ENCODE results near the gene PRSS8.

PRSS8 gene

GRCh38 chr16:31094088-31094423 is 41.5 kb downstream of the PRSS8 start:
- ChIA-PET CTCF (interaction anchor here (0.6 to 2.0 kb wide), 8 partner anchors 20 to 309 kb away, joined by 3 to 7 read pairs (median 3); partner anchors contain the start of genes HSD3B7, ZNF646 and ZNF668), POLR2A (interaction anchor here (0.7 to 1.4 kb wide), 2 partner anchors 20 to 24 kb away, joined by 4 to 5 read pairs; partner anchors contain the start of genes KAT8, ZNF646 and ZNF668)
- H3K27me3 ChIP-seq (replicated peaks in 2 of 5; ENCODE audit: control insufficient read depth in 4 of 5, insufficient read depth in 5 of 5, low read length in 4 of 5), result no peaks in the 10 kb centered on the region
- DNase-seq, result peak in 1 of 3 donors; percentile 19
- peaks cover 3 to 21% (median 19%) of the 10 kb centered on the region in 4 experiments for H3K4me1 ChIP-seq (ENCODE audit: control extremely low read depth in 1 of 4, control insufficient read depth in 4 of 4, insufficient read depth in 4 of 4, low read length in 3 of 4)
- H3K36me3 ChIP-seq (ENCODE audit: control insufficient read depth in 4 of 4, insufficient read depth in 4 of 4, low read length in 3 of 4), result peaks cover 0 to 19% (median 17%) of the 10 kb centered on the region in 4 experiments
- H3K9me3 ChIP-seq (ENCODE audit: control extremely low read depth in 1 of 5, control insufficient read depth in 4 of 5, insufficient read depth in 2 of 5, low read depth in 1 of 5, low read length in 4 of 5), result no peaks in the 10 kb centered on the region
- WGBS (ENCODE audit: insufficient coverage), result under 1% methylated on average over 20 of the region's 20 CpGs
- peak overlapping the region in 1 of 2 experiments; percentile 73 for H3K27ac ChIP-seq (ENCODE audit: insufficient read depth in 1 of 2, low read depth in 1 of 2, low read length in 2 of 2, poor library complexity in 1 of 2, severe bottlenecking in 2 of 2)
- H3K4me3 ChIP-seq (ENCODE audit: control insufficient read depth in 1 of 7, extremely low read depth in 1 of 7, insufficient read depth in 4 of 7, low read depth in 2 of 7, low read length in 6 of 7), result peak overlapping the region; percentile 77 to 97 (median 84)

- 75% methylated on average over 5 of the region's 17 CpGs for WGBS (ENCODE audit: insufficient coverage)
- Histone ChIP-seq H3K27me3 (replicated peaks in 2 of 5; ENCODE audit: control insufficient read depth in 4 of 5, insufficient read depth in 5 of 5, low read length in 4 of 5) (no peaks in the 10 kb centered on the region), H3K4me3 (ENCODE audit: control insufficient read depth in 1 of 7, extremely low read depth in 1 of 7, insufficient read depth in 4 of 7, low read depth in 2 of 7, low read length in 6 of 7) (peak overlapping the region in 2 of 7 experiments; percentile 93 to 97), H3K36me3 (ENCODE audit: control insufficient read depth in 4 of 4, insufficient read depth in 4 of 4, low read length in 3 of 4) (peaks cover 2 to 26% (median 25%) of the 10 kb centered on the region in 4 experiments), H3K9me3 (ENCODE audit: control extremely low read depth in 1 of 5, control insufficient read depth in 4 of 5, insufficient read depth in 2 of 5, low read depth in 1 of 5, low read length in 4 of 5) (no peaks in the 10 kb centered on the region), H3K4me1 (ENCODE audit: control extremely low read depth in 1 of 4, control insufficient read depth in 4 of 4, insufficient read depth in 4 of 4, low read length in 3 of 4) (peaks cover 3 to 21% (median 19%) of the 10 kb centered on the region in 4 experiments), H3K27ac (ENCODE audit: insufficient read depth in 1 of 2, low read depth in 1 of 2, low read length in 2 of 2, poor library complexity in 1 of 2, severe bottlenecking in 2 of 2) (no peak overlapping the region)
- DNase-seq, result peak; percentile 34 to 53 (median 39)
- ChIA-PET POLR2A (interaction anchor here (1.0 to 1.4 kb wide), 2 partner anchors 24 to 87 kb away, joined by 4 to 5 read pairs; partner anchors contain the start of genes FUS and KAT8), CTCF (interaction anchor here (1.0 to 2.0 kb wide), 5 partner anchors 8 to 111 kb away, joined by 3 to 7 read pairs (median 4); partner anchors contain the start of gene HSD3B7)
Measured at GRCh38 chr16:31093132-31093703, 42.3 kb downstream of the PRSS8 start.

- no peaks in the 10 kb centered on the region for H3K9me3 ChIP-seq (ENCODE audit: control extremely low read depth in 1 of 5, control insufficient read depth in 4 of 5, insufficient read depth in 2 of 5, low read depth in 1 of 5, low read length in 4 of 5)
- peaks cover 2 to 29% (median 27%) of the 10 kb centered on the region in 4 experiments for H3K36me3 ChIP-seq (ENCODE audit: control insufficient read depth in 4 of 4, insufficient read depth in 4 of 4, low read length in 3 of 4)
- ChIA-PET CTCF (interaction anchor here (0.8 to 1.5 kb wide), 8 partner anchors 9 to 364 kb away, joined by 3 to 6 read pairs (median 4); partner anchors contain the start of genes ZNF646 and ZNF668), POLR2A (interaction anchor here (1.0 kb wide), 1 partner anchor 88 kb away, joined by 4 read pairs; the partner anchor contains the start of gene FUS)
- H3K27ac ChIP-seq (ENCODE audit: insufficient read depth in 1 of 2, low read depth in 1 of 2, low read length in 2 of 2, poor library complexity in 1 of 2, severe bottlenecking in 2 of 2), result no peak overlapping the region
- H3K4me3 ChIP-seq (ENCODE audit: control insufficient read depth in 1 of 7, extremely low read depth in 1 of 7, insufficient read depth in 4 of 7, low read depth in 2 of 7, low read length in 6 of 7), result no peak overlapping the region
- no peak for DNase-seq
- H3K27me3 ChIP-seq (replicated peaks in 2 of 5; ENCODE audit: control insufficient read depth in 4 of 5, insufficient read depth in 5 of 5, low read length in 4 of 5), result no peaks in the 10 kb centered on the region
- H3K4me1 ChIP-seq (ENCODE audit: control extremely low read depth in 1 of 4, control insufficient read depth in 4 of 4, insufficient read depth in 4 of 4, low read length in 3 of 4), result peaks cover 3 to 21% (median 19%) of the 10 kb centered on the region in 4 experiments
- 92% methylated on average over 3 of the region's 5 CpGs for WGBS (ENCODE audit: insufficient coverage)
Measured at GRCh38 chr16:31092330-31092729, 43.2 kb downstream of the PRSS8 start.

GRCh38 chr16:31090540-31090939 is 45.0 kb downstream of the PRSS8 start:
- POLR2A ChIA-PET, result interaction anchor here (1.1 kb wide), 1 partner anchor 12 kb away, joined by 3 read pairs; no protein-coding TSS in a partner anchor

GRCh38 chr16:31089199-31089598 is 46.3 kb downstream of the PRSS8 start:
- no peak overlapping the region for H3K27ac ChIP-seq (ENCODE audit: insufficient read depth in 1 of 2, low read depth in 1 of 2, low read length in 2 of 2, poor library complexity in 1 of 2, severe bottlenecking in 2 of 2)
- peaks cover 0 to 11% (median 10%) of the 10 kb centered on the region in 4 experiments for H3K4me1 ChIP-seq (ENCODE audit: control extremely low read depth in 1 of 4, control insufficient read depth in 4 of 4, insufficient read depth in 4 of 4, low read length in 3 of 4)
- H3K27me3 ChIP-seq (replicated peaks in 2 of 5; ENCODE audit: control insufficient read depth in 4 of 5, insufficient read depth in 5 of 5, low read length in 4 of 5), result no peaks in the 10 kb centered on the region
- DNase-seq, result no peak
- peaks cover 2 to 52% (median 39%) of the 10 kb centered on the region in 4 experiments for H3K36me3 ChIP-seq (ENCODE audit: control insufficient read depth in 4 of 4, insufficient read depth in 4 of 4, low read length in 3 of 4)
- H3K4me3 ChIP-seq (ENCODE audit: control insufficient read depth in 1 of 7, extremely low read depth in 1 of 7, insufficient read depth in 4 of 7, low read depth in 2 of 7, low read length in 6 of 7), result no peak overlapping the region
- no peaks in the 10 kb centered on the region for H3K9me3 ChIP-seq (ENCODE audit: control extremely low read depth in 1 of 5, control insufficient read depth in 4 of 5, insufficient read depth in 2 of 5, low read depth in 1 of 5, low read length in 4 of 5)
- CTCF ChIA-PET, result interaction anchor here (0.7 to 1.5 kb wide), 2 partner anchors 14 to 39 kb away, joined by 4 to 6 read pairs; no protein-coding TSS in a partner anchor
- POLR2A ChIA-PET, result no interaction called here
- WGBS (ENCODE audit: insufficient coverage), result 93% methylated on average over 2 of the region's 8 CpGs

More at GRCh38 chr16:31090540-31090939, 45.0 kb downstream of the PRSS8 start:
- Histone ChIP-seq H3K27me3 (replicated peaks in 2 of 5; ENCODE audit: control insufficient read depth in 4 of 5, insufficient read depth in 5 of 5, low read length in 4 of 5) (no peaks in the 10 kb centered on the region), H3K36me3 (ENCODE audit: control insufficient read depth in 4 of 4, insufficient read depth in 4 of 4, low read length in 3 of 4) (peaks cover 2 to 39% (median 33%) of the 10 kb centered on the region in 4 experiments), H3K9me3 (ENCODE audit: control extremely low read depth in 1 of 5, control insufficient read depth in 4 of 5, insufficient read depth in 2 of 5, low read depth in 1 of 5, low read length in 4 of 5) (no peaks in the 10 kb centered on the region), H3K4me1 (ENCODE audit: control extremely low read depth in 1 of 4, control insufficient read depth in 4 of 4, insufficient read depth in 4 of 4, low read length in 3 of 4) (peaks cover 2 to 18% (median 17%) of the 10 kb centered on the region in 4 experiments), H3K27ac (ENCODE audit: insufficient read depth in 1 of 2, low read depth in 1 of 2, low read length in 2 of 2, poor library complexity in 1 of 2, severe bottlenecking in 2 of 2) (no peak overlapping the region), H3K4me3 (ENCODE audit: control insufficient read depth in 1 of 7, extremely low read depth in 1 of 7, insufficient read depth in 4 of 7, low read depth in 2 of 7, low read length in 6 of 7) (no peak overlapping the region)
- WGBS (ENCODE audit: insufficient coverage), result no CpG with 5 or more reads among the region's 2 CpGs
- no peak for DNase-seq
- CTCF ChIA-PET, result interaction anchor here (0.8 to 2.0 kb wide), 3 partner anchors 10 to 73 kb away, joined by 4 to 7 read pairs (median 4); partner anchors contain the start of gene BCKDK

- Histone ChIP-seq H3K9me3 (ENCODE audit: control extremely low read depth in 1 of 5, control insufficient read depth in 4 of 5, insufficient read depth in 2 of 5, low read depth in 1 of 5, low read length in 4 of 5) (no peaks in the 10 kb centered on the region), H3K27me3 (replicated peaks in 2 of 5; ENCODE audit: control insufficient read depth in 4 of 5, insufficient read depth in 5 of 5, low read length in 4 of 5) (no peaks in the 10 kb centered on the region), H3K27ac (ENCODE audit: insufficient read depth in 1 of 2, low read depth in 1 of 2, low read length in 2 of 2, poor library complexity in 1 of 2, severe bottlenecking in 2 of 2) (no peak within 1 kb of the TSS), H3K4me1 (ENCODE audit: control extremely low read depth in 1 of 4, control insufficient read depth in 4 of 4, insufficient read depth in 4 of 4, low read length in 3 of 4) (peaks cover 0 to 5% (median 4%) of the 10 kb centered on the region in 4 experiments), H3K36me3 (ENCODE audit: control insufficient read depth in 4 of 4, insufficient read depth in 4 of 4, low read length in 3 of 4) (peaks cover 2 to 57% (median 42%) of the 10 kb centered on the region in 4 experiments), H3K4me3 (ENCODE audit: control insufficient read depth in 1 of 7, extremely low read depth in 1 of 7, insufficient read depth in 4 of 7, low read depth in 2 of 7, low read length in 6 of 7) (no peak within 1 kb of the TSS)
- ChIA-PET POLR2A (no interaction called here), CTCF (interaction anchor here (1.5 kb wide), 1 partner anchor 14 kb away, joined by 4 read pairs; no protein-coding TSS in a partner anchor)
- no peak for DNase-seq
- 94% methylated on average over 6 of the region's 15 CpGs for WGBS (ENCODE audit: insufficient coverage)
Measured at GRCh38 chr16:31088459-31089183, 46.9 kb downstream of the PRSS8 start, which contains the start of gene PRSS53. TSS of gene PRSS53 (minus strand) at chr16:31088943. CDS start at chr16:31088809, 134 bp downstream.

All from common myeloid progenitor, CD34-positive (primary cell).